ENCODE results near the gene SPTLC3.

Gene SPTLC3

GRCh38 chr20:13141546-13141945, 132.8 kb downstream of the SPTLC3 start:
- DNase-seq = no peak

GRCh38 chr20:13142143-13142542, 133.4 kb downstream of the SPTLC3 start:
- no peak for DNase-seq

- DNase-seq = no peak
Measured at GRCh38 chr20:13147071-13147963, 138.5 kb downstream of the SPTLC3 start.

- no peak for DNase-seq
Measured at GRCh38 chr20:13147971-13148370, 139.2 kb downstream of the SPTLC3 start.

- DNase-seq = no peak
Measured at GRCh38 chr20:13148402-13148801, 139.6 kb downstream of the SPTLC3 start.

GRCh38 chr20:13148961-13149360, 140.2 kb downstream of the SPTLC3 start:
- DNase-seq = no peak

GRCh38 chr20:13149371-13150105, 140.8 kb downstream of the SPTLC3 start:
- no peak for DNase-seq

GRCh38 chr20:13158369-13158768, 149.6 kb downstream of the SPTLC3 start:
- DNase-seq = no peak

GRCh38 chr20:13159889-13160288, 151.1 kb downstream of the SPTLC3 start:
- DNase-seq = no peak

GRCh38 chr20:13165203-13165602, 156.4 kb downstream of the SPTLC3 start:
- DNase-seq = no peak

- DNase-seq = no peak
Measured at GRCh38 chr20:13166011-13166410, 157.2 kb downstream of the SPTLC3 start.

- no peak for DNase-seq
Measured at GRCh38 chr20:13166437-13166836, 157.7 kb downstream of the SPTLC3 start.

- no peak for DNase-seq
Measured at GRCh38 chr20:13169086-13169485, 160.3 kb downstream of the SPTLC3 start.

- no peak for DNase-seq
Measured at GRCh38 chr20:13170771-13171170, 162.0 kb downstream of the SPTLC3 start.

- no peak for DNase-seq
Measured at GRCh38 chr20:13173201-13173600, 164.4 kb downstream of the SPTLC3 start.

- no peak for DNase-seq
Measured at GRCh38 chr20:13174402-13174801, 165.6 kb downstream of the SPTLC3 start.

GRCh38 chr20:13180986-13181889, 172.5 kb downstream of the SPTLC3 start:
- DNase-seq = no peak

- DNase-seq = peak in 1 of 5 experiments; percentile 33
Measured at GRCh38 chr20:13183005-13183404, 174.2 kb downstream of the SPTLC3 start.

GRCh38 chr20:13186043-13186774, 177.4 kb downstream of the SPTLC3 start:
- DNase-seq = no peak

- no peak for DNase-seq
Measured at GRCh38 chr20:13187899-13188298, 179.1 kb downstream of the SPTLC3 start.

GRCh38 chr20:13199279-13199678, 190.5 kb downstream of the SPTLC3 start:
- DNase-seq = no peak

Data from T-helper 2 cell (primary cell).